Thyroid gland (tissue), 4 donors: ENCODE results near the gene MDGA2. TPM values are rescaled to one million over a fixed set of nuclear protein-coding genes. Genes with fewer than 3 reads are reported as not detected.

Experiments
- DNase-seq, 2 donors: peaks; one replicate each; pipeline ENCODE4 v3.0.0-alpha.2; 2019
- H3K27ac ChIP-seq, 3 donors: fragments of 200-600 bp; sonication (generic); 1 replicate in 2 of 3; 2 replicates in 1 of 3; pipeline ENCODE4 v1.5.1; 2016 to 2019; ENCODE audit warnings: mild to moderate bottlenecking in 1 of 3, moderate library complexity in 1 of 3
- H3K27me3 ChIP-seq: fragments of 200-600 bp; sonication (generic); one replicate; pipeline ENCODE4 v1.5.1; 2019
- H3K36me3 ChIP-seq, 2 donors: fragments of 200-600 bp; sonication (generic); one replicate each; pipeline ENCODE4 v1.5.1; 2016 to 2019
- H3K4me1 ChIP-seq, 2 donors: fragments of 200-600 bp; sonication (generic); one replicate each; pipeline ENCODE4 v1.5.1; 2017 to 2019
- H3K4me3 ChIP-seq, 3 donors: fragments of 200-600 bp; sonication (generic); replicated peaks in 1 of 3; 1 replicate in 2 of 3; 2 replicates in 1 of 3; pipeline ENCODE4 v1.5.1; 2016; ENCODE audit warnings: mild to moderate bottlenecking in 1 of 3
- H3K9me3 ChIP-seq: fragments of 200-600 bp; sonication (generic); one replicate; pipeline ENCODE4 v1.5.1; 2017
- POLR2A ChIP-seq, 2 donors: fragments of 450-650 bp; IDR thresholded peaks; one replicate each; pipeline ENCODE4 v1.6.1; 2017; ENCODE audit warnings: antibody characterized with exemption in 2 of 2, mild to moderate bottlenecking in 2 of 2, moderate library complexity in 1 of 2
- WGBS, 2 donors: methylation state at CpG; one replicate each; pipeline ENCODE4 v1.1.5; 2017; 5-methylcytosine and 5-hydroxymethylcytosine counted together
- intact Hi-C: fragments of 100-400 bp; cut with DNase I; formaldehyde crosslinking; loops from one replicate; pipeline ENCODE4 v1.15.1; 2023
- total RNA-seq, 4 donors: library from RNA; depleted of rRNA; stranded (reverse); fragments of >200 nt; gene quantifications; one replicate each; pipeline ENCODE4 v1.2.3, GENCODE V29; 2016
- TF ChIP-seq, protein P1 (sequence below), 6 experiments: fragments of 200-600 bp in 3 of 6; fragments of 450-650 bp in 3 of 6; sonication (generic) in 3 of 6; IDR thresholded peaks; one replicate each; pipeline ENCODE4 v1.5.1; 2016 to 2019; ENCODE audit warnings: antibody characterized with exemption in 6 of 6, mild to moderate bottlenecking in 2 of 6, inconsistent platforms in 1 of 6, moderate library complexity in 1 of 6

The MDGA2 gene
- total RNA-seq, 4 donors from 2014 or later, result not detected

DNA sequence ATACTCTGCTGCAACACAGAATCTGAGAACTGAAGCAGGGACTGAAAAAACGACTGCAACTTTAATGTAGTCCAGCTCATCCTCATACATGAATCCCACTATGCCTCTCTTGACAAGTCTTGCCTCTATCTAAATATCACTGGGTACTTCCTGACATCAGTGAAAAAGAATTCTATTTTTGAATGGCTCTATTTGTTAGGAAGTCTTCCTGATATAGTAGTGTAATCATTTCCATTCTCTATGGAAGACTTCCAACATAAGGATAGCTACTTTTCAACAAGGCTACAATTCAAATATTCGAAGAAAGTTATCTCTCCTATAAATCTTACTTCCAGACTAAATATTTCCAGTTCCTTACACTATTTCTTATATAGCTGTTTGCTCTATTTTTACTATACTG, 167.5 kb downstream of the MDGA2 start:
- no peak overlapping the region for H3K4me3 ChIP-seq
- intact Hi-C loops, result no loop called here
- H3K4me1 ChIP-seq, result no peaks in the 10 kb centered on the region
- no peak for DNase-seq
- H3K27me3 ChIP-seq, result no peaks in the 10 kb centered on the region
- no peaks in the 10 kb centered on the region for H3K9me3 ChIP-seq
- no peak for TF ChIP-seq POLR2A (IDR thresholded peaks at IDR 0.05)
- TF ChIP-seq, protein P1, sequence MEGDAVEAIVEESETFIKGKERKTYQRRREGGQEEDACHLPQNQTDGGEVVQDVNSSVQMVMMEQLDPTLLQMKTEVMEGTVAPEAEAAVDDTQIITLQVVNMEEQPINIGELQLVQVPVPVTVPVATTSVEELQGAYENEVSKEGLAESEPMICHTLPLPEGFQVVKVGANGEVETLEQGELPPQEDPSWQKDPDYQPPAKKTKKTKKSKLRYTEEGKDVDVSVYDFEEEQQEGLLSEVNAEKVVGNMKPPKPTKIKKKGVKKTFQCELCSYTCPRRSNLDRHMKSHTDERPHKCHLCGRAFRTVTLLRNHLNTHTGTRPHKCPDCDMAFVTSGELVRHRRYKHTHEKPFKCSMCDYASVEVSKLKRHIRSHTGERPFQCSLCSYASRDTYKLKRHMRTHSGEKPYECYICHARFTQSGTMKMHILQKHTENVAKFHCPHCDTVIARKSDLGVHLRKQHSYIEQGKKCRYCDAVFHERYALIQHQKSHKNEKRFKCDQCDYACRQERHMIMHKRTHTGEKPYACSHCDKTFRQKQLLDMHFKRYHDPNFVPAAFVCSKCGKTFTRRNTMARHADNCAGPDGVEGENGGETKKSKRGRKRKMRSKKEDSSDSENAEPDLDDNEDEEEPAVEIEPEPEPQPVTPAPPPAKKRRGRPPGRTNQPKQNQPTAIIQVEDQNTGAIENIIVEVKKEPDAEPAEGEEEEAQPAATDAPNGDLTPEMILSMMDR (IDR thresholded peaks at IDR 0.05), result no peak
- H3K27ac ChIP-seq, result no peak overlapping the region
- H3K36me3 ChIP-seq, result no peaks in the 10 kb centered on the region
- 56 to 64% methylated on average over 2 of the region's 2 CpGs for WGBS, 2 donors

DNA sequence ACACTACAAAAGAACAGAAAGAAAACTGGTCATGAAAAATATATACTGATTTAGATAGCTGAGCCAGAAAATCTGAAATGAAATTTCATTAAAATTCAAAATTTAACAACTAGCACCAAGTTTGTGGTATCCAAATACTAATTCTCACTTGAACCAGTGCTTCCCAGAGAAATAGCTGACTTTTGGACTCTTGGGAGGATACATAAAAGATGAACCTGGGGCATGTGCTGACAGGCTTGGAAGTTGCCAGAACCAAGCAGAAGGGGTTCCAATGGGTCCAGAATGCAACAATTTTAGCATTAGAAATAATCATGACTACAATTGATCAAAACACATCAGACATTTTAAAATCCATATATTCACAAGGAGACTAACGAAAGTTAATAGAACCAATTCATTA, 175.0 kb downstream of the MDGA2 start:
- H3K9me3 ChIP-seq, result no peaks in the 10 kb centered on the region
- WGBS, 2 donors, result 89% methylated on average over 1 of the region's 1 CpG
- no peak for TF ChIP-seq POLR2A (IDR thresholded peaks at IDR 0.05)
- TF ChIP-seq, protein P1 (IDR thresholded peaks at IDR 0.05), result no peak
- no peaks in the 10 kb centered on the region for H3K27me3 ChIP-seq
- no peaks in the 10 kb centered on the region for H3K36me3 ChIP-seq
- H3K4me1 ChIP-seq, result no peaks in the 10 kb centered on the region
- no peak overlapping the region for H3K27ac ChIP-seq
- intact Hi-C loops, result no loop called here
- DNase-seq, result no peak
- H3K4me3 ChIP-seq, result no peak overlapping the region

DNA sequence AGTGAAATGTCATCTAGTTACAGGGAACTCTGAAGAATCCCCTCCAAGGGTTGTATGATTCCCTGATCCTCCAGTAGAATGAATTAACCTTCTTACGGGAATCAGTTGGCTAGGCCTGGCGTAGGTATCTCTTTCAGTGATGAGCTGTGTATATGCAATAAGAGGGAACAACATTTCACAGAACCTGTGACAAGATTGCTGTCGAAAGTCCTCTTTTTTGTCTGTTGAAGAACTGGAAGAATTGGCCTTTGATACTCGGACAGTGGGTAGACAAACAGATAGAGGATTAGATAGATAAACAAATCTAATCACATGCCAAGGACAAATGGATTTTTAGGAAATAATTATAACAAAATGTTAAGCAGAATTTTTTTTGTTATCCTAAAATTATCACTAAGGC, 184.6 kb downstream of the MDGA2 start:
- intact Hi-C loops, result no loop called here
- Histone ChIP-seq H3K9me3 (no peaks in the 10 kb centered on the region), H3K36me3 (no peaks in the 10 kb centered on the region), H3K27ac (no peak overlapping the region), H3K4me1 (no peaks in the 10 kb centered on the region), H3K4me3 (no peak overlapping the region), H3K27me3 (no peaks in the 10 kb centered on the region)
- WGBS, 2 donors, result 88% methylated on average over 4 of the region's 4 CpGs
- DNase-seq, result no peak
- no peak for TF ChIP-seq POLR2A (IDR thresholded peaks at IDR 0.05)
- TF ChIP-seq, protein P1 (IDR thresholded peaks at IDR 0.05), result no peak

DNA sequence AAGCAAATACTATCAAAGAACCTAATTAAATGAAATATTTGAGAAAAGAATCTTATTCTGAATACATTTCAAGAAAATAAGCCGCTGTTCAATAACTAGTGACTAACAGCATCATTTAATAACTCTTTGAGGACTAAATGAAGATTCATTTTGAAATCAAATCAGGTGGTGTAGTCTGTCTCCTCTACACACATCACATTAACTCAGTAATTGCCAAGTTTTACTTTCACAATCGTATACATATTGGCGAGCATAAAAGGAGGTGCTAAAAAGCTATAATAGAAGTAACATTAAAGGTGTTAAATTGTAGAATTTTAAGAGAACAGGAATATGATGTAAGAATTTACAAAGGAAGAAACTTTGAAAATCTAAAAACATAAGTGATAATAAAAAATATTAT, 185.1 kb downstream of the MDGA2 start:
- TF ChIP-seq POLR2A (IDR thresholded peaks at IDR 0.05), result no peak
- TF ChIP-seq, protein P1 (IDR thresholded peaks at IDR 0.05), result no peak
- Histone ChIP-seq H3K27me3 (no peaks in the 10 kb centered on the region), H3K36me3 (no peaks in the 10 kb centered on the region), H3K9me3 (no peaks in the 10 kb centered on the region), H3K4me1 (no peaks in the 10 kb centered on the region), H3K4me3 (no peak overlapping the region), H3K27ac (no peak overlapping the region)
- DNase-seq, result no peak
- 40 to 55% methylated on average over 3 of the region's 3 CpGs for WGBS, 2 donors
- intact Hi-C loops, result no loop called here

DNA sequence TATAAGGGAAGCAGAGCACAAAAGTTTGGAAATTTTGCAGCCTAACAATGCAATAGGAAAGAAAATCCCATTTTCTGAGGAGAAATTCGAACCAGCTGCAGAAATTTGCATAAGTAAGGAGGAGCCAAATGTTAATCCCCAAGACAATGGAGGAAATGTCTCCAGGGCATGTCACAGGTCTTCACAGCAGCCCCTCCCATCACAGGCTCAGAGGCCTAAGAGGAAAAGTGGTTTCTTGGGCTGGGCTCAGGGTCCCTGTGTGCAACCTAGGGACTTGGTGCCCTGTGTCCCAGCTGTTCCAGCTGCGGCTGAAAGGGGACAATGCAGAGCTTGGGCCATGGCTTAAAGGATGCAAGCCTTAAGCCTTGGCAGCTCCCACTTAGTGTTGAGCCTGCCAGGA, 190.0 kb downstream of the MDGA2 start:
- no peaks in the 10 kb centered on the region for H3K9me3 ChIP-seq
- 66 to 69% methylated on average over 2 of the region's 2 CpGs for WGBS, 2 donors

More for the DNA sequence above, 190.0 kb downstream of the MDGA2 start:
- Histone ChIP-seq H3K4me1 (no peaks in the 10 kb centered on the region), H3K27ac (no peak overlapping the region), H3K4me3 (no peak overlapping the region), H3K27me3 (no peaks in the 10 kb centered on the region), H3K36me3 (no peaks in the 10 kb centered on the region)
- no peak for DNase-seq
- intact Hi-C loops, result no loop called here
- TF ChIP-seq POLR2A (IDR thresholded peaks at IDR 0.05), result no peak
- TF ChIP-seq, protein P1 (IDR thresholded peaks at IDR 0.05), result no peak
